HepG2 (cell line): ENCODE measurements around the gene TNFRSF1B. TPM values are rescaled to one million over a fixed set of nuclear protein-coding genes. Genes with fewer than 3 reads are reported as not detected.

Experiments used
- ATAC-seq: fragments of 200-7000 bp; cut with Tn5 transposase; 3 replicates; pipeline ENCODE4 v1.9.1; 2020; ENCODE audit warnings: mild to moderate bottlenecking, moderate library complexity
- BruUV-seq: library from RNA; stranded (reverse); fragments of 400-500 nt; replicated peaks from 2 replicates; lab custom pipeline; 2021; lab: Mats Ljungman, UMichigan
- CTCF ChIA-PET: fragments of 300-600 bp; formaldehyde crosslinking; extraction: SDS; loops from one replicate; lab custom pipeline; 2021; ENCODE audit warnings: low total read pairs, inconsistent platforms, low intra/inter-chr PET ratio; lab: Yijun Ruan, JAX
- POLR2A ChIA-PET: fragments of 350-600 bp; sonication (Branson Sonifier 250); formaldehyde crosslinking; loops from one replicate; lab custom pipeline; 2020; ENCODE audit warnings: antibody characterized with exemption, inconsistent platforms; lab: Yijun Ruan, JAX
- DNase-seq: peaks from one replicate; pipeline ENCODE4 v3.0.0-alpha.2; 2015; ENCODE audit warnings: low spot score
- FAIRE-seq: peaks from 3 replicates; lab custom pipeline; 2011; peaks lifted over from hg19 to GRCh38; lab: Jason Lieb, UNC
- H2AFZ ChIP-seq: one replicate; pipeline ENCODE4 v1.6.1; 2011; ENCODE audit warnings: low read length, inconsistent platforms
- H3K27ac ChIP-seq: fragments of 300-600 bp; 3 replicates; pipeline ENCODE4 v1.8.0; 2011; ENCODE audit warnings: mixed run types, mild to moderate bottlenecking, mixed read lengths, low read length, inconsistent platforms; ENCODE audit not compliant: insufficient read depth; ENCODE audit errors: extremely low read length
- H3K27me3 ChIP-seq, 2 experiments: fragments of 200-600 bp in 1 of 2; 2 replicates in 1 of 2; 3 replicates in 1 of 2; pipeline versions ENCODE4 v1.6.0 to v1.8.0; 2011; ENCODE audit warnings: low read length in 2 of 2, mild to moderate bottlenecking in 2 of 2, moderate library complexity in 2 of 2, inconsistent platforms in 1 of 2; ENCODE audit not compliant: insufficient read depth in 2 of 2, control insufficient read depth in 1 of 2
- H3K36me3 ChIP-seq, 2 experiments: fragments of 200-600 bp in 1 of 2; replicated peaks in 1 of 2; 2 replicates in 1 of 2; 3 replicates in 1 of 2; pipeline versions ENCODE4 v1.5.1 to v1.8.0; 2011; ENCODE audit warnings: low read length in 2 of 2, inconsistent platforms in 1 of 2; ENCODE audit not compliant: insufficient read depth in 2 of 2, control insufficient read depth in 1 of 2
- H3K4me1 ChIP-seq: 2 replicates; pipeline ENCODE4 v1.5.1; 2012; ENCODE audit warnings: low read length, inconsistent platforms; ENCODE audit not compliant: insufficient read depth
- H3K4me2 ChIP-seq: 2 replicates; pipeline ENCODE4 v1.6.0; 2011; ENCODE audit warnings: low read depth, low read length, inconsistent platforms
- H3K4me3 ChIP-seq, 3 experiments: fragments of 200-600 bp in 1 of 3; sonication (generic), shearing (Covaris generic) in 1 of 3; replicated peaks in 1 of 3; 2 replicates each; pipeline ENCODE4 v1.5.1; 2011 to 2016; ENCODE audit warnings: low read length in 3 of 3, inconsistent platforms in 2 of 3, low read depth in 2 of 3, mild to moderate bottlenecking in 2 of 3, control low read depth in 1 of 3, mixed read lengths in 1 of 3; ENCODE audit not compliant: insufficient read depth in 1 of 3
- H3K79me2 ChIP-seq: one replicate; pipeline ENCODE4 v1.6.1; 2011; ENCODE audit warnings: low read length, inconsistent platforms; ENCODE audit not compliant: insufficient read depth
- H3K9ac ChIP-seq: 2 replicates; pipeline ENCODE4 v1.6.0; 2011; ENCODE audit warnings: mild to moderate bottlenecking, low read depth, low read length, inconsistent platforms; ENCODE audit not compliant: insufficient read depth
- H3K9me3 ChIP-seq: 2 replicates; pipeline ENCODE4 v1.5.1; 2012; ENCODE audit warnings: mild to moderate bottlenecking, low read length
- H4K20me1 ChIP-seq: 2 replicates; pipeline ENCODE4 v1.6.0; 2011; ENCODE audit warnings: inconsistent platforms, mild to moderate bottlenecking, low read length, moderate library complexity; ENCODE audit not compliant: insufficient read depth
- E2F5 ChIP-seq: sonication (generic); formaldehyde crosslinking; conservative IDR thresholded peaks from 2 replicates; pipeline ENCODE4 v1.4.0; 2020; ENCODE audit warnings: missing genetic modification reagents
- GRHL1 ChIP-seq: sonication (generic); formaldehyde crosslinking; conservative IDR thresholded peaks from 2 replicates; pipeline ENCODE4 v1.8.0; 2022; ENCODE audit warnings: missing genetic modification reagents
- KLF6 ChIP-seq: IDR thresholded peaks from 2 replicates; pipeline ENCODE4 v1.8.0; 2016; ENCODE audit warnings: missing biosample characterization, missing genetic modification reagents
- NBN ChIP-seq: fragments of 450-650 bp; conservative IDR thresholded peaks from 2 replicates; pipeline ENCODE4 v1.6.1; 2017
- NFKB2 ChIP-seq: sonication (generic); formaldehyde crosslinking; IDR thresholded peaks from 2 replicates; pipeline ENCODE4 v1.4.0; 2020; ENCODE audit warnings: missing genetic modification reagents, borderline replicate concordance
- REPIN1 ChIP-seq: sonication (generic); formaldehyde crosslinking; IDR thresholded peaks from 2 replicates; pipeline ENCODE4 v1.8.0; 2022; ENCODE audit warnings: missing genetic modification reagents, low read depth, mild to moderate bottlenecking, borderline replicate concordance
- RNF2 ChIP-seq: fragments of 450-650 bp; conservative IDR thresholded peaks from 2 replicates; pipeline ENCODE4 v1.6.1; 2016; ENCODE audit warnings: low read depth
- TCF12 ChIP-seq, 2 experiments: fragments of 450-650 bp in 1 of 2; sonication (generic) in 1 of 2; formaldehyde crosslinking in 1 of 2; IDR thresholded peaks; 2 replicates each; pipeline versions ENCODE4 v1.6.1 to v1.8.0; 2017 to 2022; ENCODE audit warnings: antibody characterized with exemption in 1 of 2, mild to moderate bottlenecking in 1 of 2, missing genetic modification reagents in 1 of 2, moderate library complexity in 1 of 2
- TOPORS ChIP-seq: sonication (generic); formaldehyde crosslinking; IDR thresholded peaks from 2 replicates; pipeline ENCODE4 v1.8.0; 2023; ENCODE audit warnings: mild to moderate bottlenecking, missing genetic modification reagents
- ZBTB1 ChIP-seq: sonication (generic); formaldehyde crosslinking; IDR thresholded peaks from 2 replicates; pipeline ENCODE4 v1.4.0; 2020; ENCODE audit warnings: missing genetic modification reagents, borderline replicate concordance
- ZBTB7B ChIP-seq: sonication (generic); formaldehyde crosslinking; IDR thresholded peaks from 2 replicates; pipeline ENCODE4 v1.4.0; 2020; ENCODE audit warnings: missing genetic modification reagents
- ZNF562 ChIP-seq: sonication (generic); formaldehyde crosslinking; IDR thresholded peaks from 2 replicates; pipeline ENCODE4 v1.8.0; 2022; ENCODE audit warnings: missing genetic modification reagents, borderline replicate concordance
- ZNF660 ChIP-seq: sonication (generic); formaldehyde crosslinking; IDR thresholded peaks from 2 replicates; pipeline ENCODE4 v1.5.1; 2020; ENCODE audit warnings: mild to moderate bottlenecking, low read depth, missing genetic modification reagents, borderline replicate concordance
- ZNF678 ChIP-seq: sonication (generic); formaldehyde crosslinking; IDR thresholded peaks from 2 replicates; pipeline ENCODE4 v1.4.0; 2020; ENCODE audit warnings: mild to moderate bottlenecking, missing genetic modification reagents
- WGBS: methylation state at CpG from one replicate; pipeline ENCODE4 v1.1.6; 2017; ENCODE audit warnings: low lambda C conversion rate; 5-methylcytosine and 5-hydroxymethylcytosine counted together
- in situ Hi-C: cut with HindIII; loops from 2 replicates; pipeline ENCODE4 v1.10.0; 2017; ENCODE audit warnings: low pct_unique_long_range_greater_than_20kb; ENCODE audit not compliant: extremely low pct_ligation_motif_present
- intact Hi-C: fragments of 100-400 bp; cut with micrococcal nuclease; formaldehyde crosslinking; loops from one replicate; pipeline ENCODE4 v1.10.0; 2022; ENCODE audit not compliant: unreplicated experiment
- polyA plus RNA-seq, 8 experiments: library from polyadenylated mRNA; depleted of rRNA in 3 of 8; stranded (reverse) in 7 of 8; unstranded in 1 of 8; fragments of >200 nt; fragmentation: Illumina TruSeq in 4 of 8; extraction: Trizol in 4 of 8; gene quantifications; 2 replicates each; pipeline versions ENCODE4 v1.2.1 to v1.2.3, GENCODE V29; 2011 to 2016; ENCODE audit warnings: low read depth in 4 of 8, missing spikeins in 1 of 8, mixed read lengths in 1 of 8; ENCODE audit not compliant: insufficient read depth in 1 of 8
- total RNA-seq, 5 experiments: library from RNA; depleted of rRNA; stranded (reverse); fragments of >200 nt; fragmentation: Illumina TruSeq; extraction: Trizol; gene quantifications; 2 replicates each; pipeline ENCODE4 v1.2.3, GENCODE V29; 2016; ENCODE audit warnings: low read depth in 1 of 5

The TNFRSF1B gene
- total and polyA plus RNA-seq, 2 of the 13 experiments (the other 11 are each of a cell fraction or from before 2014, with no cell fraction given) = 0.04 to 0.11 TPM

GRCh38 chr1:12155328-12155727 is 11.5 kb upstream of the TNFRSF1B start:
- BruUV-seq = no TSS peak
- Histone ChIP-seq H3K36me3 (no peaks in the 10 kb centered on the region), H2AFZ (no peak overlapping the region), H4K20me1 (no peaks in the 10 kb centered on the region), H3K4me2 (no peak overlapping the region), H3K79me2 (no peaks in the 10 kb centered on the region), H3K4me3 (no peak overlapping the region), H3K9me3 (no peaks in the 10 kb centered on the region), H3K9ac (no peak overlapping the region), H3K4me1 (peaks cover 19% of the 10 kb centered on the region), H3K27me3 (no peaks in the 10 kb centered on the region; a peak in 1 of 5 replicates), H3K27ac (no peak overlapping the region)
- CTCF ChIA-PET = no interaction called here
- no peak for TF ChIP-seq ZBTB7B
- TF ChIP-seq NFKB2 = no peak
- no peak for TF ChIP-seq RNF2
- no peak for TF ChIP-seq TOPORS
- TF ChIP-seq ZNF678 (CRISPR knock-in tag) = no peak
- no peak for TF ChIP-seq TCF12 (IDR thresholded peaks at IDR 0.05)
- TF ChIP-seq TCF12 (CRISPR knock-in tag; IDR thresholded peaks at IDR 0.05) = no peak
- no peak for TF ChIP-seq E2F5 (CRISPR knock-in tag)
- TF ChIP-seq GRHL1 (CRISPR knock-in tag) = no peak
- no peak for TF ChIP-seq REPIN1
- no peak for TF ChIP-seq ZNF660 (CRISPR knock-in tag)
- TF ChIP-seq NBN = no peak
- TF ChIP-seq ZBTB1 (CRISPR knock-in tag) = no peak
- no peak for TF ChIP-seq ZNF562 (CRISPR knock-in tag)
- TF ChIP-seq KLF6 (CRISPR knock-in tag) = no peak
- in situ Hi-C loops (no loop called here), intact Hi-C loops (no loop called here)
- DNase-seq (no peak), ATAC-seq (no peak), FAIRE-seq (no peak)
- 46% methylated on average over 2 of the region's 2 CpGs for WGBS
- POLR2A ChIA-PET = no interaction called here
